Stomach smooth muscle (tissue), 2 donors: Measurements from ENCODE around the gene ARHGAP29.

ENCODE experiments used
- H3K27ac ChIP-seq: one replicate; pipeline ENCODE4 v1.7.0; 2013; ENCODE audit warnings: mild to moderate bottlenecking, low read length, inconsistent platforms
- H3K27me3 ChIP-seq, 2 donors: one replicate each; pipeline ENCODE4 v1.7.0; 2013; ENCODE audit warnings: low read length in 2 of 2; ENCODE audit not compliant: insufficient read depth in 2 of 2, control insufficient read depth in 1 of 2
- H3K36me3 ChIP-seq, 2 donors: one replicate each; pipeline ENCODE4 v1.7.0; 2013; ENCODE audit warnings: low read length in 2 of 2; ENCODE audit not compliant: control insufficient read depth in 2 of 2, insufficient read depth in 2 of 2
- H3K4me1 ChIP-seq: one replicate; pipeline ENCODE4 v1.7.0; 2013; ENCODE audit warnings: low read length; ENCODE audit not compliant: control insufficient read depth, insufficient read depth
- H3K4me3 ChIP-seq, 2 donors: one replicate each; pipeline ENCODE4 v1.7.0; 2013; ENCODE audit warnings: low read length in 2 of 2
- H3K9ac ChIP-seq, 2 donors: one replicate each; pipeline ENCODE4 v1.7.0; 2013; ENCODE audit warnings: low read length in 2 of 2, mild to moderate bottlenecking in 1 of 2
- H3K9me3 ChIP-seq, 2 donors: one replicate each; pipeline ENCODE4 v1.7.0; 2013; ENCODE audit warnings: low read length in 2 of 2; ENCODE audit not compliant: control insufficient read depth in 2 of 2
- donor health status: healthy.
- donor health status: Pancreatic carcinoma.

Gene ARHGAP29

DNA sequence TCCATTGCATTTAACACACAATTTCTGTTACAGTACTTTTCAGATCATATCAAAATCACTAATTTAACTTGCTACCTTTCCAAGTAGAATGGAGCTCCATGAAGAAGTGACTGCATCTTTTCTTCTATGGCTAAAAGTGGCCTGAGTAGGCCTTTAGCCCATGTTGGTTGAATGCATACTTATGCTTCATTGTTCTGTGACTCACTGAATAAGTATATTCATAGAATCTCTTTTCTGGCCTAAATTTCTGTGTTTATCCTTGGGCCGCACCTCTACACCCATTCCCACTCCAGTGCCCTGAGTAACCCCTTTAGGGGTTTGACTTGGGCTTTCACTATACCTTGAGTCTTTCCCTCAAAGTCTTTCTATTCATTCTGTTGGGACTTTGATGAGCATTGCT is 42.1 kb upstream of the ARHGAP29 start:
- Histone ChIP-seq H3K9ac (no peak overlapping the region), H3K36me3 (no peaks in the 10 kb centered on the region), H3K27me3 (no peaks in the 10 kb centered on the region), H3K4me3 (no peak overlapping the region), H3K27ac (no peak overlapping the region), H3K9me3 (no peaks in the 10 kb centered on the region), H3K4me1 (peaks cover 10% of the 10 kb centered on the region)

DNA sequence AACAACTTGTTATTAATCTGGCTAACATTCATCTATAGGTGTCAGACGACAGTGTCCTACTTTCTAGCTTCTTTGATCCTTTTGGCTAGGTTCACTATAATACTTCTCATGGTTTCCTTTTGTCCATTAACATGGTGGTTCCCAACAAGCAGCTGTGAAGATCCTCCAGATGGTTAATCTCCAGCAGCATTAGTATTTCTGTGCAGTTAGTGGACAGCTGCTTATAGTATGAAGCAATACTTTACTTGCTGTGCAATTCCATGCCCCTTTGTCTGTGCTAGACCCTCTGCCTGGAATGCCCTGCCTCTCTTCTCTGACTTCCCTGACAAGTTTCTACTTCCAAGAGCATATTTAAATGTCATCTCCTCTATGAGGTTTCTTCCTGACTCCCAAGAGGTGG is 41.7 kb upstream of the ARHGAP29 start:
- H3K9me3 ChIP-seq = no peaks in the 10 kb centered on the region
- no peak overlapping the region for H3K27ac ChIP-seq
- H3K4me3 ChIP-seq = no peak overlapping the region
- no peaks in the 10 kb centered on the region for H3K36me3 ChIP-seq
- H3K4me1 ChIP-seq = peaks cover 12% of the 10 kb centered on the region
- H3K9ac ChIP-seq = no peak overlapping the region
- H3K27me3 ChIP-seq = no peaks in the 10 kb centered on the region

DNA sequence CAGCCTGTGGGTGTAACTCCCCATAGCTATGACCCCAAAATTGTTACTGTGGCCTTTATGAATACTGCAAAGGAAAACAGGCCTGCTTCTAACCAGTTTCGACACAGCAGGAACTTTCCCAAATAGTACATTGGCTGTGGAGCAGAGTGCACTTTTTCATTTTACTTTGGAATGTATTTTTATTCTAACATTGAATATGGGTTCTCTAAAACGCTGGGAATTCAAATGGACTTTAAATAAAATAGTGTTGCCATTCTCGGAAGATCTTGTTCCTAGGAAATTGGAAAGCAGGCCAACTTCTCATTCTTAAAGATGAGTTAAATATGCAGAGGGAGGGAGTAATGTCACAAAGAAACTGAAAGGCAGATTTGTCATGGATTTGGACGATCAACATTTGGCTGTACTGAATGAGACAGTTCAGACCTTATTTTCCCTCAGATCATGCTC is 39.6 kb upstream of the ARHGAP29 start:
- Histone ChIP-seq H3K27me3 (no peaks in the 10 kb centered on the region), H3K36me3 (no peaks in the 10 kb centered on the region), H3K4me1 (peaks cover 12% of the 10 kb centered on the region), H3K27ac (peak overlapping the region; percentile 18), H3K9ac (no peak overlapping the region), H3K9me3 (no peaks in the 10 kb centered on the region), H3K4me3 (no peak overlapping the region)

DNA sequence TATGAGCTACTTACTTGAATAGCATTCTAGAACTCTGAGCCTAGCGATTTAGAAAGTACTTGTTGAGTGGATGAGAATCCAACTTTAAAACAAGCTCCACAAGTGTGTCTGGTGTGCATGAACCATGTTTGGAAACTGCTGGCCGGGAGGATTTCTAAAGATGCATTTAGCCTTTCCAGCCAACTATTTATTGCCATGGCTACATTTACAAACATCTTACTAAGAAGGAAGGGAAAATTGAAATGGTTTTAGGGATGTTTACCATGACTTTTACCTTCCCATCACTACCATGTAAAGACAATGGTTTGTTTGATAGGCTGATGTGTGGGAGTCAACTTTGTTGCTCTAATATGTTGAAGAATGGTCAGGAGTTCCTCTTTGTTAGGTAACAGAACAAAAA is 37.7 kb upstream of the ARHGAP29 start:
- no peaks in the 10 kb centered on the region for H3K27me3 ChIP-seq
- no peak overlapping the region for H3K4me3 ChIP-seq
- H3K9ac ChIP-seq = no peak overlapping the region
- peaks cover 4% of the 10 kb centered on the region for H3K4me1 ChIP-seq
- H3K27ac ChIP-seq = peak overlapping the region; percentile 50
- H3K36me3 ChIP-seq = no peaks in the 10 kb centered on the region
- no peaks in the 10 kb centered on the region for H3K9me3 ChIP-seq

DNA sequence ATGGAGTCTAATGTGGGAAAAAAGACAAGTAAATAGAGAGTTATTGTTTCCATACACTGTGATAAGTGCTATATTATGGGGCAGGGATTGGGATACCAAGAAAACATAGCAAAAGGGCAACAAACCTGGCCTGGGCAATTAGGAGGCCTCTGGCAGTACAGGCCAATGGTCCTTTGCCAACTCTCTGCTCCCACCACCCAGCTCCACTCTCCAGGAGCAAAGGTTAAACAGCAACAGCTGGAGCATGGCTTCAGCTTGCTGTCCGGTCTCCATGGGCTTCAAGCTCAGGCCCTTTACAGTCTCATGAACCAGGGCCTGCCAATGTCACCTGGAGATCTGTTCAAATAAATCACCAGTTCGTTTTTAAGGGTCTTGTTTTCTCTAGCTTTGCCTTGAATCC is 37.2 kb upstream of the ARHGAP29 start:
- Histone ChIP-seq H3K4me3 (no peak overlapping the region), H3K27ac (peak overlapping the region; percentile 50), H3K27me3 (no peaks in the 10 kb centered on the region), H3K4me1 (peaks cover 4% of the 10 kb centered on the region), H3K9me3 (no peaks in the 10 kb centered on the region), H3K36me3 (no peaks in the 10 kb centered on the region), H3K9ac (no peak overlapping the region)

DNA sequence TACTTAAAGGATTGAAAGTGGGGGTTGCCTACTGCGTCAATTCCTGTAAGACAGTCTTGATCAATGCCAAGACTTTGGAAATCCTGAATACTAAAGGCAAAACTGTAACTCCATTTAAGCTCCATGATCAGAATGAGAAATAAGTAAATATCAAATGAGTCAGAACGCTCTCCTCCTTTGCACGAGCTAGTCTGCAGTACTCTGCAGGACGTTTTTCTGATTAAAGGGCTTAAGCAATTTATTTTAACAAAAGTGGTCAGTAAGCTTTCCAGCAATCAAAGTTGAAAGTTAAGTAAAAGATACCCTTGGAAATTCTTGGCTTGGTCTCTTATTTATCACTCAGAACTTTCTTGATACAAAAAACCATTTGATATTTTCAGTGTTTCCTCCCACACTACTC is 35.7 kb upstream of the ARHGAP29 start:
- Histone ChIP-seq H3K27me3 (no peaks in the 10 kb centered on the region), H3K4me3 (no peak overlapping the region), H3K36me3 (no peaks in the 10 kb centered on the region), H3K4me1 (peaks cover 4% of the 10 kb centered on the region), H3K9ac (no peak overlapping the region), H3K9me3 (no peaks in the 10 kb centered on the region), H3K27ac (no peak overlapping the region)

DNA sequence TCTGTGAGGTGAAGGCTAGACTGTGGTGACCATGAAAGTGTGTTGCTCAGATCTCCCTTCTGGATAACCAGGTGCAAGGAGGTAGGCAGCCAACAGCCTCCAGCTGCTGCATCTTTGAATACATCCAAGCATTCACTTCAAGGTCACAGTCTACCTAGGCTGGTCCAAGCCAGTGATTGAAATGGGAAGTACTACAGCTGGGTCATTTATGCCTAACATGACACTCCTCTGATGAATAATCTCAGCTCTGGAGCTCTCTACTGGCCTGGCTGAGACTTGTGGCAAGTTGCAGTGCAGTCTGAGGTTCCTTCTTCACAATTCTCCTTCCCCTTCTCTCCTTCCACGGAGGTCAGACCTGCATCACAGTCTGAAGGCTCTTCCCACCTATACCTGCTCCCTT is 35.0 kb upstream of the ARHGAP29 start:
- H3K4me3 ChIP-seq = no peak overlapping the region
- no peaks in the 10 kb centered on the region for H3K27me3 ChIP-seq
- no peak overlapping the region for H3K9ac ChIP-seq
- H3K4me1 ChIP-seq = peaks cover 4% of the 10 kb centered on the region
- H3K27ac ChIP-seq = no peak overlapping the region
- H3K36me3 ChIP-seq = no peaks in the 10 kb centered on the region
- no peaks in the 10 kb centered on the region for H3K9me3 ChIP-seq

DNA sequence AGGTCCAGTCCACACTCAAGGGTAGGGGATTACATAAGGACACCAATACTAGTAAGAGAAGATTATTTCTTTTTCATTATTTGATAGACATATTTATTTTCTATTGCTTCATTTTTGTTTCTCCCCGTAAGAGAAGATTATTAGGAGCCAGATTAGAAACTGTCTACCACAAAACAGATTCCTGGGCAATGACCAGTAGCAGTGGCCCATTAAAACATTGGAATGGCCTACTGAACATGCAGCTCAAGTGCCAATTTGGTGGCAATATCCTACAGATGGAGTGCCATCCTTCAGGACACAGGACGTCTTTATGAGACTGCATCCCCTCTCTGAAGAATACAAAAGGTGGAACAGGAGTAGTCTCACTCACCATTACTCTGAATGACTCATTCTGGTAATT is 34.0 kb upstream of the ARHGAP29 start:
- H3K4me1 ChIP-seq = peaks cover 4% of the 10 kb centered on the region
- no peak overlapping the region for H3K4me3 ChIP-seq

DNA sequence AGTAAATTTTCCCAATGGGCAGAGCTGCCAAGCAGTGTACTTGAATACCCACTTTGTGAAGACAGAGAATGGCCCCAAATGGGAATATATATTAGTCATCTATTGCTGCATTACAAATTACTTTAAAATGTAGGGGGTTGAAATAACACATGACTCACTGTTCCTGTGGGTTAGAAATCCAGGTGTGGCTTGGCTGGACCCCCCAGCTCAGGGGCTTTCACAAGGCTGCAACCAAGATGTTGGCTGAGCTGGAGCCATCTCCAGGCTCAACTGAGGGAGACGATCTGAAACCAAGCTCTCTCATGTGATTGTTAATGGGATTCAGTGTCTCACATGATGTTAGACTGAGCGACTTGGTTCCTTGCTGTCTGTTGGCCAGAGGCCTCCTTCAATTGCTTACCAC is 33.4 kb upstream of the ARHGAP29 start:
- Histone ChIP-seq H3K27ac (no peak overlapping the region), H3K27me3 (no peaks in the 10 kb centered on the region), H3K4me1 (peaks cover 4% of the 10 kb centered on the region), H3K4me3 (no peak overlapping the region), H3K36me3 (no peaks in the 10 kb centered on the region), H3K9ac (no peak overlapping the region), H3K9me3 (no peaks in the 10 kb centered on the region)

More for the DNA sequence above, 34.0 kb upstream of the ARHGAP29 start:
- no peaks in the 10 kb centered on the region for H3K36me3 ChIP-seq
- H3K27ac ChIP-seq = no peak overlapping the region
- no peaks in the 10 kb centered on the region for H3K27me3 ChIP-seq
- no peaks in the 10 kb centered on the region for H3K9me3 ChIP-seq
- H3K9ac ChIP-seq = no peak overlapping the region

DNA sequence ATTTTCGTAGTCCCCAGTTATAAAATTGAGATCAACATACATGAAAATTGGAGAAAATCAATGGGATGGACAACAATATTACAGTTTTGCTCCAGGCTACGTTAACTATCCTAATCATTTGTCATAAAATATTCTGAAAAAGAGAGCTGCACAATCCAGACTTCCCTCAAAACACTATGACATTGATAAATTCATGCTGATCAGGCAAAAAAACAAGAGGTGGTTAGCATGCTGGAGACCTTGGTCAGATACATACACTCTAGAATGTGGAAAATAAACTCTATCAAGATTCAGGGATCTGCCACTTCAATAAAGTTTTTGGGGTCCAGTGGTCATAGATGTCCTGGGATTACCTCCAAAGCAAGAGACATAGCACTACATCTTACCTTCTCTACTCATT is 32.5 kb upstream of the ARHGAP29 start:
- H3K4me1 ChIP-seq = peaks cover 4% of the 10 kb centered on the region
- H3K4me3 ChIP-seq = no peak overlapping the region
- no peaks in the 10 kb centered on the region for H3K9me3 ChIP-seq
- no peak overlapping the region for H3K27ac ChIP-seq
- H3K36me3 ChIP-seq = no peaks in the 10 kb centered on the region
- H3K27me3 ChIP-seq = no peaks in the 10 kb centered on the region
- H3K9ac ChIP-seq = no peak overlapping the region

DNA sequence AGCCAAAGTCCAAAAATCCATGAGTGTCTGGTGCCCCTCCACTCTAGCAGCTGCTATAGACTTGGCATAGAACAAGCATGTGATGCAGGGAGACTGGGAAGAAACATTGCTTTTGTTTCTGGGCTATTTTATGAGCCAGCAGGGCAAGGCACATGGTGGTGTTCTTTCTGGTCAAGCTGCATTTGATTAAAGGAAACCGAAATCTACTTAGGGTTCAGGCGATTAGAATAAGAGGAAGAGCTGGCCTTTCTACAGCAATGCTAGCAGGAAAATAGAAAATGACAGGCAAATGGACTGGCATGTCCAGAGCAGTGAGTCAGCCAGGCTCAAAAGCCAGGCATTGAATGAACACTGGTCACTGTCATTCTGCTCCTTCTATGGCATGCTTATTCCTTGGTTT is 28.5 kb upstream of the ARHGAP29 start:
- Histone ChIP-seq H3K27me3 (no peaks in the 10 kb centered on the region), H3K9me3 (no peaks in the 10 kb centered on the region), H3K9ac (no peak overlapping the region), H3K4me3 (no peak overlapping the region), H3K27ac (no peak overlapping the region), H3K36me3 (no peaks in the 10 kb centered on the region), H3K4me1 (no peaks in the 10 kb centered on the region)
